Nephron (organoid): ENCODE results near the gene AK9.
"Not testable (repeated sequence)": the region's sequence is repeated elsewhere in the genome, so short reads cannot be mapped to it uniquely, and the experiment has no call there.

ENCODE experiments used
- H3K27ac Mint-ChIP-seq, 3 experiments: 2 replicates each; pipeline ENCODE4 v1.8.0; 2020; ENCODE audit warnings: mixed read lengths in 3 of 3, mild to moderate bottlenecking in 2 of 3, moderate library complexity in 1 of 3
- H3K27me3 Mint-ChIP-seq: 2 replicates; pipeline ENCODE4 v1.8.0; 2021; ENCODE audit warnings: low read depth, mild to moderate bottlenecking, moderate library complexity, mixed read lengths
- H3K36me3 Mint-ChIP-seq: 2 replicates; pipeline ENCODE4 v1.8.0; 2020; ENCODE audit warnings: low read depth, mixed read lengths
- H3K4me1 Mint-ChIP-seq: 2 replicates; pipeline ENCODE4 v1.8.0; 2020; ENCODE audit warnings: mixed read lengths
- H3K4me3 Mint-ChIP-seq, 3 experiments: 2 replicates each; pipeline ENCODE4 v1.8.0; 2020; ENCODE audit warnings: mild to moderate bottlenecking in 3 of 3, mixed read lengths in 3 of 3, moderate library complexity in 2 of 3
- H3K9me3 Mint-ChIP-seq: 2 replicates; pipeline ENCODE4 v1.8.0; 2020; ENCODE audit warnings: mixed read lengths
- TF ChIP-seq, protein P1 (sequence below), 3 experiments: fragments of 200-600 bp; sonication (generic); IDR thresholded peaks; one replicate each; pipeline ENCODE4 v1.5.0; 2021; ENCODE audit warnings: antibody characterized with exemption in 3 of 3; ENCODE audit not compliant: unreplicated experiment in 3 of 3

AK9 gene

DNA sequence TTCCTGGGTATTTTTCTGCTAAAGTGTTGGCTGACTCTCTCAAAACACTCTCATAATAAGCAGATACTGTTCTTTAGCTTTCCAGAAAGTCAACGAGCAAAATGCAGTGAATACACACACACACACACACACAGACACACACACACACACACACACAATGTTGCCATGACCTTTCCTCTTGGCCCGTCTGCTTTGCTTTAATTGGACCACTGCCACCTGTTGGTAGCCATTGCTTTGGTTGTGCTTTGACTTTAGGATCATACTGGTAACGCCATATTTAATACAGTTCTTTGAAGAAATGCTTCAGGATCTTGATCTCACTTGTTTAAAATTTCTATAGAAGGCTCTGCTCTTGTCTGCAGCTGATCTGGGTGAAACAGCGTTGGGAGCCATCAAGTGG is 4.5 kb upstream of the AK9 start:
- TF ChIP-seq, protein P1, sequence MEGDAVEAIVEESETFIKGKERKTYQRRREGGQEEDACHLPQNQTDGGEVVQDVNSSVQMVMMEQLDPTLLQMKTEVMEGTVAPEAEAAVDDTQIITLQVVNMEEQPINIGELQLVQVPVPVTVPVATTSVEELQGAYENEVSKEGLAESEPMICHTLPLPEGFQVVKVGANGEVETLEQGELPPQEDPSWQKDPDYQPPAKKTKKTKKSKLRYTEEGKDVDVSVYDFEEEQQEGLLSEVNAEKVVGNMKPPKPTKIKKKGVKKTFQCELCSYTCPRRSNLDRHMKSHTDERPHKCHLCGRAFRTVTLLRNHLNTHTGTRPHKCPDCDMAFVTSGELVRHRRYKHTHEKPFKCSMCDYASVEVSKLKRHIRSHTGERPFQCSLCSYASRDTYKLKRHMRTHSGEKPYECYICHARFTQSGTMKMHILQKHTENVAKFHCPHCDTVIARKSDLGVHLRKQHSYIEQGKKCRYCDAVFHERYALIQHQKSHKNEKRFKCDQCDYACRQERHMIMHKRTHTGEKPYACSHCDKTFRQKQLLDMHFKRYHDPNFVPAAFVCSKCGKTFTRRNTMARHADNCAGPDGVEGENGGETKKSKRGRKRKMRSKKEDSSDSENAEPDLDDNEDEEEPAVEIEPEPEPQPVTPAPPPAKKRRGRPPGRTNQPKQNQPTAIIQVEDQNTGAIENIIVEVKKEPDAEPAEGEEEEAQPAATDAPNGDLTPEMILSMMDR (IDR thresholded peaks at IDR 0.05; ENCODE audit: unreplicated experiment in 3 of 3) = peak in 1 of 3 experiments; percentile 18
- peak overlapping the region in 1 of 3 experiments; percentile 24 for H3K27ac Mint-ChIP-seq
- no peaks in the 10 kb centered on the region for H3K27me3 Mint-ChIP-seq

DNA sequence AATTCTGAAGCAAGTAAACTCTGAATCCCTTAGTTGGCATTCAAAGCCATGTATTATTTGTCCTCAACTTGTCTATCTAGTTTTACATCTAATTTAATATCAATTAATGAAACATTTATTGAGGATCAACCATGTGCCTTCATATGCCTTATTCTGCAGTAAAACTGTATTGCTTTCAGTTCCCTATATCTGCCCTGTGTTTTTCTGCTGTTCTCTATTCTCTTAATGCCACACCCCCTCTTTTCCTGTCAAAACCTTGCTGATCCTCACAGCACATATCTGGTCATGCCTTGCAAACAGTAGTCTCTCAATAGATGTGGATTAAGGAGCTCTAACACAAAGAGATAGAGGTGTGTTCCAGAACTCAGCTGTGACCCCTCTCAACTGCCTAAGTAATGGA is 2.1 kb upstream of the AK9 start:
- peaks cover 23% of the 10 kb centered on the region for H3K36me3 Mint-ChIP-seq
- H3K4me3 Mint-ChIP-seq = peak overlapping the region; percentile 16 to 91 (median 65)
- H3K9me3 Mint-ChIP-seq = no peaks in the 10 kb centered on the region
- peaks cover 17% of the 10 kb centered on the region for H3K4me1 Mint-ChIP-seq
- H3K27ac Mint-ChIP-seq = no peak overlapping the region
- H3K27me3 Mint-ChIP-seq = peaks cover 4% of the 10 kb centered on the region
- TF ChIP-seq, protein P1 (IDR thresholded peaks at IDR 0.05; ENCODE audit: unreplicated experiment in 3 of 3) = no peak

More for the DNA sequence above, 4.5 kb upstream of the AK9 start:
- no peak overlapping the region for H3K4me3 Mint-ChIP-seq
- peaks cover 23% of the 10 kb centered on the region for H3K36me3 Mint-ChIP-seq
- H3K9me3 Mint-ChIP-seq = no peaks in the 10 kb centered on the region
- peaks cover 9% of the 10 kb centered on the region for H3K4me1 Mint-ChIP-seq

DNA sequence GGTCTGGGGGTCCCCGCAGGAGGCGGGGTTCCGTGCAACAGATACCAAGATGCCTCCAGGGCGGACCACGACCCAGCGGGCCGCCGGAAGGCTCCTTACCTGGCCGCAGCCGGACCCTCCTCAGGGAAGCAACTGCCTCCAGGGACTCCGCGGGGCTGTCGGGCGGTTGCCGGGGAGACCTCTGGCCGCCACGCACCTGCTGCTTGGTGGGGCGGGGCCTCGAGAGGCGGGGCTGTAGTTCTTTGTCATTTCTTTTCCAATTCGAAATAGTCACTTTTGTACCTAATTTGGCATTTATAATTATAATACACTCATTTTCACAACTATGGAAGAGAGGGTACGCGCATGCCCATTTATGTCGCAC is 647 bp downstream of the AK9 start:
- H3K4me1 Mint-ChIP-seq = peaks cover 17% of the 10 kb centered on the region
- peak overlapping the region; percentile 97 to 98 (median 97) for H3K27ac Mint-ChIP-seq
- H3K9me3 Mint-ChIP-seq = no peaks in the 10 kb centered on the region
- H3K4me3 Mint-ChIP-seq = peak overlapping the region; percentile 88 to 94 (median 91)
- H3K27me3 Mint-ChIP-seq = peaks cover 4% of the 10 kb centered on the region
- TF ChIP-seq, protein P1 (IDR thresholded peaks at IDR 0.05; ENCODE audit: unreplicated experiment in 3 of 3) = no peak
- H3K36me3 Mint-ChIP-seq = peaks cover 5% of the 10 kb centered on the region

DNA sequence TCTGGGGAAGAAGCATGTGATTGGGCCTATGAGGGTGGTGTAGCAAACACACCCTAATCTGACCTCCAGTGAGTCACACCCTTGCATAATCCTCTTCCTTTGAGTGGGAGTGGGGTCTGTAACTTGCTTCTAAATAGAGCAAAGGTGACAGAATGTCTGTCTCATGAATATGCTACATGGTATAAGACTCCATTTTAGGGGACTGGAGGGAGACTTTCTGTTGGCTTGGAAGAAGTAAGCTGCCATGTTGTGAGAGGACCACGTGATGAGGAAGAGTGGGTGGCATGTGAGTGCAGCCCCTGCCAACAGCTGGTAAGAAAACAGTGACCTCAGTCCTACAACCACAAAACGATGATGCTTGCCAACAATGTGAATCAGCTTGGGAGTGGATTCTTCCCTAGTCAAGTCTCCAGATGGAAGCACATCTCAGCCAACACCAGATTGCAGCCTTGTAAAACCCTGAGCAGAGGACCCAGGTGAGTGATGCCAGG is 3.7 kb downstream of the AK9 start:
- H3K4me3 Mint-ChIP-seq = peak overlapping the region in 2 of 3 experiments; percentile 12 to 37
- peaks cover 5% of the 10 kb centered on the region for H3K36me3 Mint-ChIP-seq
- H3K9me3 Mint-ChIP-seq = peaks cover 11% of the 10 kb centered on the region
- TF ChIP-seq, protein P1 (IDR thresholded peaks at IDR 0.05; ENCODE audit: unreplicated experiment in 3 of 3) = no peak
- peaks cover 17% of the 10 kb centered on the region for H3K4me1 Mint-ChIP-seq
- peaks cover 4% of the 10 kb centered on the region for H3K27me3 Mint-ChIP-seq
- H3K27ac Mint-ChIP-seq = no peak overlapping the region

DNA sequence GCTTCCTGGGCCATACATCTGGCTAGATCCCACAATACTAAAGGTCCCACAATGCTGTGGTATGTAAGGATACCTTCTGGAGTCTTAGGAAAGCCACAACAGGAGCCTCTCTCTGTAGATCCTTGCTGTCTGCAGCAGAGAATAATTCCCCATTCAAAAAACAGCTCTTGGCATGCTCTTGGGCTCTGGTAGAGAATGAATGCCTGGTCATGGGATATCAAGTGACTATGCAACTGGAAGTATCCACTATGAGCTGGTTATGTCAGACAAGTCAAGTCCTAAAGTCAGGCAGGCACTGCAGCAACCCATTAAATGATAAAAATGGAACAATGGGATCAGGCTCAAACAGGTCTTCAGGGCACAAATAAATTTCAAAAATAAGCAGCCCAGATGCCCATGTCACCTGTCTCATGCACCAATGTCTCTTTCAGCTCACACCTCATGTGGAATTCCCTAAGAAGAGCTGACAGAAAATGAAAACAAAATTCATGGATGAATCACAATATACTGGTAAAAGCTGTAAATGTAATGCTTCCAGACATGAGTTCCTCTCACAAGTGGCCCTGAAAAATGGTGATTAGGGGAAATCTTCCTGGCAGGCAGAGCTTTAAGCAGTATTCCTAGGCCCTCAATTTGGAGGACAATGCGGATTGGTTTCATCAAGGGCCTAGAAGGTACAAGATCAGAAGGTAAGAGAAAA is 4.3 kb downstream of the AK9 start:
- H3K9me3 Mint-ChIP-seq = peaks cover 15% of the 10 kb centered on the region
- TF ChIP-seq, protein P1 (IDR thresholded peaks at IDR 0.05; ENCODE audit: unreplicated experiment in 3 of 3) = no peak
- no peak overlapping the region for H3K27ac Mint-ChIP-seq
- peak overlapping the region in 1 of 3 experiments; percentile 59 for H3K4me3 Mint-ChIP-seq
- H3K36me3 Mint-ChIP-seq = peaks cover 8% of the 10 kb centered on the region
- peaks cover 4% of the 10 kb centered on the region for H3K27me3 Mint-ChIP-seq
- H3K4me1 Mint-ChIP-seq = peaks cover 11% of the 10 kb centered on the region

DNA sequence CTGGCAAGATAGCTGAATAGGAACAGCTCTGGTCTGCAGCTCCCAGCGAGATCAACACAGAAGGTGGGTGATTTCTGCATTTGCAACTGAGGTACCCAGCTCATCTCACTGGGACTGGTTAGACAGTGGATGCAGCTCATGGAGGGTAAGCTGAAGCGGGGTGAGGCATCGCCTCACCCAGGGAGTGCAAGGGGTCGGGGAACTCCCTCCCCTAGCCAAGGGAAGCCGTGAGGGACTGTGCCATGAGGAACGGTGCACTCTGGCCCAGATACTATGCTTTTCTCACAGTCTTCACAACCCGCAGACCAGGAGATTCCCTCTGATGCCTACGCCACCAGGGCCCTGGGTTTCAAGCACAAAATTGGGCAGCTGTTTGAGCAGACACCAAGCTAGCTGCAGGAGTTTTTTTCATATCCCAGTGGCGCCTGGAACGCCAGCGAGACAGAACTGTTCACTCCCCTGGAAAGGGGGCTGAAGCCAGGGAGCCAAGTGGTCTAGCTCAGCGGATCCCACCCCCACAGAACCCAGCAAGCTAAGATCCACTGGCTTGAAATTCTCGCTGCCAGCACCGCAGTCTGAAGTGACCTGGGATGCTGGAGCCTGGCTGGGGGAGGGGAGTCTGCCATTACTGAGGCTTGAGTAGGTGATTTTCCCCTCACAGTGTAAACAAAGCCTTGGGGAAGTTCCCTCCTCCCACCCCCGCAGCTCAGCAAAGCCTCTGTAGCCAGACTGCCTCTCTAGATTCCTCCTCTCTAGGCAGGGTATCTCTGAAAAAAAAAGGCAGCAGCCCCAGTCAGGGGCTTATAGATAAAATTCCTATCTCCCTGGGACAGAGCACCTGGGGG is 12.1 kb downstream of the AK9 start:
- H3K36me3 Mint-ChIP-seq = peaks cover 20% of the 10 kb centered on the region
- not testable (repeated sequence) for H3K4me1 Mint-ChIP-seq

More for the DNA sequence above, 12.1 kb downstream of the AK9 start:
- H3K9me3 Mint-ChIP-seq = peaks cover 24% of the 10 kb centered on the region
- H3K27ac Mint-ChIP-seq = peak overlapping the region; percentile 12 to 63 (median 62)
- not testable (repeated sequence) for H3K4me3 Mint-ChIP-seq, H3K27me3 Mint-ChIP-seq
